Measurements from ENCODE around the gene LRIG1. TPM values are rescaled to one million over a fixed set of nuclear protein-coding genes. Genes with fewer than 3 reads are reported as not detected.

LRIG1 gene
- total RNA-seq, 5 donors from 2014 or later (not counting 1 experiment from before 2014, with no cell fraction given), result 33.5 to 49.8 (median 41.1) TPM

DNA sequence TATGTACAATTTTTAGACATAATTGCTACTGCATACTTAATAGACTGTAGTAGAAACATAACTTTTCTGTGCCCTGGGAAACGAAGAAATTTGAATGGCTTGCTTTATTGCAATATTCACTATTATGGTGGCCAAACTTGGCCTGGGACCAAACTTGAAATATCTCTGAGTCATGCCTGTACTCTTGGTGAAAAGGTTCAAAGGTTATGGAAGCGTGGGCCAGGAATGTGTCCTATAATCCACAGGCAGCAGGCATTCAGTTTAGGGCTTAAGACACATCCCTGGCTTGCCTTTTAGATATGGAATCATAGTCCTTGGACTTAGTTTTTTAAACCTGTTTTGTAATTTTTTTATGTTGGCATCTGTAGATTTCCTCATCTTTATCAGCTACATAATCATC is 124.3 kb downstream of the LRIG1 start:
- Histone ChIP-seq H3K9me3 (no peaks in the 10 kb centered on the region), H3K27ac (ENCODE audit: low read length) (no peak overlapping the region), H3K36me3 (ENCODE audit: control insufficient read depth in 2 of 2, extremely low read depth in 1 of 2, insufficient read depth in 1 of 2, low read length in 1 of 2) (peaks cover 14 to 68% of the 10 kb centered on the region in 2 donors), H3K4me3 (ENCODE audit: control insufficient read depth in 1 of 2, extremely low read depth in 1 of 2, low read length in 1 of 2) (no peak overlapping the region), H3K4me1 (ENCODE audit: control insufficient read depth in 1 of 2, extremely low read depth in 1 of 2, insufficient read depth in 2 of 2, low read length in 2 of 2) (peaks cover 0 to 14% of the 10 kb centered on the region in 2 experiments), H3K27me3 (replicated peaks in 1 of 2; ENCODE audit: control insufficient read depth in 2 of 2, extremely low read depth in 1 of 2, insufficient read depth in 2 of 2, low read length in 1 of 2) (no peaks in the 10 kb centered on the region)
- no peaks in the 10 kb centered on the region for H3K9me3 Mint-ChIP-seq
- H3K4me1 Mint-ChIP-seq, result peaks cover 11 to 32% (median 27%) of the 10 kb centered on the region in 3 donors
- no peak overlapping the region for H3K4me3 Mint-ChIP-seq
- WGBS (ENCODE audit: insufficient coverage), result 91% methylated on average over 1 of the region's 2 CpGs
- DNase-seq (no peak), ATAC-seq (replicated peaks in 1 of 4) (no peak)
- CTCF ChIA-PET, result interaction anchor here (0.7 to 2.3 kb wide), 4 partner anchors 17 to 117 kb away, joined by 3 to 29 read pairs (median 11); no protein-coding TSS in a partner anchor
- H3K27me3 Mint-ChIP-seq, result no peaks in the 10 kb centered on the region
- H3K27ac Mint-ChIP-seq, result peak overlapping the region; percentile 91 to 94
- peaks cover 70% of the 10 kb centered on the region for H3K36me3 Mint-ChIP-seq
- POLR2A ChIA-PET, result interaction anchor here in 1 of 2 donors (0.7 kb wide), 1 partner anchor 73 kb away, joined by 6 read pairs; no protein-coding TSS in a partner anchor

DNA sequence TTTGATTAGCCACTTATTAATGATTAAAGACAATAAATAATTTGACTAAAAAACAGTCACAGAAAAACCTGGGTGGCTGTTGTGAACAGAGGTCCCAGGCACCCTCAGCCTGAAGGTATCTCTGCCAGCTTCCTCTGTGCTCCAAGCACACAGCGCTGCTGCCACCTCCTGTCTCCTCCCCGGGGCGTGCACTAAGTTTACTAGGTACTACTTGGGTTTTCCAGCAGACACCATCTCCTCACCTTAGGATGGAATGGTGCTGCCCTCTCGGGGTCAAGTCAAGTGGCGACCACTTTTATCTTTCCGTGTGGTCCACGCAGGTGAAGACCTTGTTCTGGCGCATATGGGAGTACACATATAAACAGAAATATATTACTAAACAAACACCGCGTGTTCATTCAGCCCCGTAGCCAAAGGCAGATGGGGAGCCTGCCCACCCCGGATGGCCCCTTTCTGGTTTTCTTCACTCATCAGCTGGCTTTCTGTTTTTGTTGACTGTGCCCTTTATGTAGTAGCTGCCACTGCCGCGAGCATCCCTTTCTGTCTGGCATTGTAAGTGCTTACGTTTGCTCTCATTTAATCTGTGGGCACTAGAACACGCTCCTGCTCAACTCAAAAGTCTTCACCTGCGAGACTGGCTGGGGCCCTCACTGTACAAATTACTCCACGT is 128.0 kb downstream of the LRIG1 start:
- CTCF ChIA-PET, result interaction anchor here (0.7 to 1.6 kb wide), 7 partner anchors 9 to 119 kb away, joined by 3 to 9 read pairs (median 5); no protein-coding TSS in a partner anchor
- Histone ChIP-seq H3K4me1 (ENCODE audit: control insufficient read depth in 1 of 2, extremely low read depth in 1 of 2, insufficient read depth in 2 of 2, low read length in 2 of 2) (peaks cover 0 to 9% of the 10 kb centered on the region in 2 experiments), H3K27me3 (replicated peaks in 1 of 2; ENCODE audit: control insufficient read depth in 2 of 2, extremely low read depth in 1 of 2, insufficient read depth in 2 of 2, low read length in 1 of 2) (no peaks in the 10 kb centered on the region), H3K36me3 (ENCODE audit: control insufficient read depth in 2 of 2, extremely low read depth in 1 of 2, insufficient read depth in 1 of 2, low read length in 1 of 2) (peaks cover 7 to 45% of the 10 kb centered on the region in 2 donors), H3K4me3 (ENCODE audit: control insufficient read depth in 1 of 2, extremely low read depth in 1 of 2, low read length in 1 of 2) (no peak overlapping the region), H3K9me3 (no peaks in the 10 kb centered on the region), H3K27ac (ENCODE audit: low read length) (no peak overlapping the region)
- H3K27ac Mint-ChIP-seq, result peak overlapping the region; percentile 25 to 65
- DNase-seq, result peak; percentile 15 to 65 (median 44)
- no peaks in the 10 kb centered on the region for H3K9me3 Mint-ChIP-seq
- no peaks in the 10 kb centered on the region for H3K27me3 Mint-ChIP-seq
- POLR2A ChIA-PET, result no interaction called here
- peaks cover 54% of the 10 kb centered on the region for H3K36me3 Mint-ChIP-seq
- peak; percentile 45 to 68 (median 62) for ATAC-seq (replicated peaks in 1 of 4)
- WGBS (ENCODE audit: insufficient coverage), result 98% methylated on average over 10 of the region's 18 CpGs
- H3K4me3 Mint-ChIP-seq, result no peak overlapping the region
- H3K4me1 Mint-ChIP-seq, result peaks cover 3 to 32% (median 19%) of the 10 kb centered on the region in 3 donors

DNA sequence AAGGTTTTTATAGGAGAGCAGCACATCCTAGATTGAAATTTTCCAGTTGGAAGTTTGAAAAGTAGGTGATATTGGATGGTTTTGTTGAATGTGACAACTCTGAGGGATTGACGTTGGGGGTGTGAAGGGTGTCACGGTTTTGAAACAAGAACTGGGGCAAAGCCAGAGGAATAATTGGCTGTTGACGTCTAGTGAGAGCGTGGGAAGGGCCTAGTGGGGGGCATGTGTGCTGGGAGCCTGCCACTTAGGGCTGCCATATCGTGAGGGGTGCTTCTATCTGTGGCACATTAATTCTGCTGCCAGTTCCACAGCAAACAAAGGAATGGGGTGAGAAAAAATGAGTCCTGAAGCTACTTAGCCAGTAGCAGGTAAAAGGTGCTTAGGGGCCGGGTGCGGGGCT is 129.4 kb downstream of the LRIG1 start:
- peak overlapping the region; percentile 13 to 73 for H3K27ac Mint-ChIP-seq
- H3K27me3 ChIP-seq (replicated peaks in 1 of 2; ENCODE audit: control insufficient read depth in 2 of 2, extremely low read depth in 1 of 2, insufficient read depth in 2 of 2, low read length in 1 of 2), result no peaks in the 10 kb centered on the region
- ChIA-PET POLR2A (no interaction called here), CTCF (interaction anchor here (0.6 to 1.6 kb wide), 3 partner anchors 94 to 444 kb away, joined by 3 to 9 read pairs (median 3); no protein-coding TSS in a partner anchor)
- no peaks in the 10 kb centered on the region for H3K9me3 ChIP-seq
- peaks cover 45% of the 10 kb centered on the region for H3K36me3 Mint-ChIP-seq
- H3K4me3 ChIP-seq (ENCODE audit: control insufficient read depth in 1 of 2, extremely low read depth in 1 of 2, low read length in 1 of 2), result no peak overlapping the region
- no peaks in the 10 kb centered on the region for H3K27me3 Mint-ChIP-seq
- H3K4me3 Mint-ChIP-seq, result no peak overlapping the region
- no peak overlapping the region for H3K27ac ChIP-seq (ENCODE audit: low read length)
- H3K4me1 Mint-ChIP-seq, result peaks cover 0 to 19% (median 6%) of the 10 kb centered on the region in 3 donors
- ATAC-seq (replicated peaks in 1 of 4), result no peak
- no peaks in the 10 kb centered on the region for H3K9me3 Mint-ChIP-seq
- H3K36me3 ChIP-seq (ENCODE audit: control insufficient read depth in 2 of 2, extremely low read depth in 1 of 2, insufficient read depth in 1 of 2, low read length in 1 of 2), result peaks cover 7 to 33% of the 10 kb centered on the region in 2 donors
- WGBS (ENCODE audit: insufficient coverage), result 89% methylated on average over 7 of the region's 7 CpGs
- H3K4me1 ChIP-seq (ENCODE audit: control insufficient read depth in 1 of 2, extremely low read depth in 1 of 2, insufficient read depth in 2 of 2, low read length in 2 of 2), result no peaks in the 10 kb centered on the region
- no peak for DNase-seq

DNA sequence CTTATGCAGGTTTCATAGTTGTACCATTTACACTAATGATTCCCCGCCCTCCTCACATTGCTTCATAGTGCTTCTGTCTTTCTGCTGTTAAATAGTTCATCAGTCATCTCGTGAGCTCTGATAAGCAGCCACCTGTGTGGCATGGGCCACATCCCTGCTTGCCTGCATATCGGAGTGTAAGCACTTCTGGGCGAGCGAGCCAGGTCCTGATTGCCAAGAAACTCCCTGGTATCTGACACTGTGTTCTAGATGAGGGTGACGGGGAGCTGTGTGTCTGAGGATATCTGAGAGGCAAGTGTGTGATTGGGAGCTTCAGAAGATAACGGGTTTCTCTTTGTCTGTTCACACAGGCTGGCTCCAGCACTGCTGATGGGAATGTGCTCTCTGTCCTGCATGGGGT is 130.6 kb downstream of the LRIG1 start:
- Histone ChIP-seq H3K36me3 (ENCODE audit: control insufficient read depth in 2 of 2, extremely low read depth in 1 of 2, insufficient read depth in 1 of 2, low read length in 1 of 2) (peaks cover 7 to 21% of the 10 kb centered on the region in 2 donors), H3K27me3 (replicated peaks in 1 of 2; ENCODE audit: control insufficient read depth in 2 of 2, extremely low read depth in 1 of 2, insufficient read depth in 2 of 2, low read length in 1 of 2) (no peaks in the 10 kb centered on the region), H3K9me3 (no peaks in the 10 kb centered on the region), H3K4me3 (ENCODE audit: control insufficient read depth in 1 of 2, extremely low read depth in 1 of 2, low read length in 1 of 2) (no peak overlapping the region), H3K4me1 (ENCODE audit: control insufficient read depth in 1 of 2, extremely low read depth in 1 of 2, insufficient read depth in 2 of 2, low read length in 2 of 2) (no peaks in the 10 kb centered on the region), H3K27ac (ENCODE audit: low read length) (no peak overlapping the region)
- H3K9me3 Mint-ChIP-seq, result no peaks in the 10 kb centered on the region
- WGBS (ENCODE audit: insufficient coverage), result 98% methylated on average over 7 of the region's 7 CpGs
- ChIA-PET CTCF (interaction anchor here (0.5 to 1.0 kb wide), 2 partner anchors 93 to 453 kb away, joined by 3 read pairs; no protein-coding TSS in a partner anchor), POLR2A (no interaction called here)
- no peak overlapping the region for H3K4me3 Mint-ChIP-seq
- DNase-seq, result no peak
- no peak for ATAC-seq (replicated peaks in 1 of 4)
- H3K4me1 Mint-ChIP-seq, result peaks cover 0 to 14% (median 5%) of the 10 kb centered on the region in 3 donors
- no peaks in the 10 kb centered on the region for H3K27me3 Mint-ChIP-seq
- H3K27ac Mint-ChIP-seq, result peak overlapping the region; percentile 63 to 73
- peaks cover 36% of the 10 kb centered on the region for H3K36me3 Mint-ChIP-seq

DNA sequence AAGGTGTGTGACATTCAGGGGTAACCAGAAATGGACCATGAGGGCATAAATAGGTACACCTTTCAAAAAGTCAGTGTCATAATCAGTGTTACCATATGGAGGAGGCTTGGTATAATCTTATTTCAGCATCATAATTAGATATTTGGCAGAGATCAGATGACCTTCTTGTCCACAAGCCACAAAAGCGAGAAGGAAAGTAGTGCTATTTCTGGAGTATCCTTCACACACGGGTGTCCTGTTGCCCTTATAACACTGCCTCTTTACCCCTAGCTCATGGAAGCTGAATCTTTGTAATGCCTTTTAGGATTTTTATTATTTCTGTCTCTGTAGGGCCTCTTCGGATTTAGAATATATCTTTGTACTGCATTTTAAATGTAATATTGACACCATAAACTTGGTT is 132.8 kb downstream of the LRIG1 start:
- Histone ChIP-seq H3K4me1 (ENCODE audit: control insufficient read depth in 1 of 2, extremely low read depth in 1 of 2, insufficient read depth in 2 of 2, low read length in 2 of 2) (no peaks in the 10 kb centered on the region), H3K27me3 (replicated peaks in 1 of 2; ENCODE audit: control insufficient read depth in 2 of 2, extremely low read depth in 1 of 2, insufficient read depth in 2 of 2, low read length in 1 of 2) (no peaks in the 10 kb centered on the region), H3K9me3 (no peaks in the 10 kb centered on the region), H3K4me3 (ENCODE audit: control insufficient read depth in 1 of 2, extremely low read depth in 1 of 2, low read length in 1 of 2) (no peak overlapping the region), H3K27ac (ENCODE audit: low read length) (no peak overlapping the region), H3K36me3 (ENCODE audit: control insufficient read depth in 2 of 2, extremely low read depth in 1 of 2, insufficient read depth in 1 of 2, low read length in 1 of 2) (peaks cover 7 to 14% of the 10 kb centered on the region in 2 donors)
- Mint-ChIP-seq H3K4me3 (no peak overlapping the region), H3K27me3 (no peaks in the 10 kb centered on the region), H3K4me1 (peaks cover 0 to 14% (median 5%) of the 10 kb centered on the region in 3 donors), H3K9me3 (no peaks in the 10 kb centered on the region), H3K36me3 (peaks cover 24% of the 10 kb centered on the region), H3K27ac (peak overlapping the region in 1 of 2 donors; percentile 30)
- ATAC-seq (replicated peaks in 1 of 4) (no peak), DNase-seq (no peak)
- no CpG with 5 or more reads among the region's 3 CpGs for WGBS (ENCODE audit: insufficient coverage)
- CTCF ChIA-PET, result interaction anchor here in 1 of 2 donors (1.1 kb wide), 1 partner anchor 10 kb away, joined by 4 read pairs; no protein-coding TSS in a partner anchor
- POLR2A ChIA-PET, result no interaction called here

DNA sequence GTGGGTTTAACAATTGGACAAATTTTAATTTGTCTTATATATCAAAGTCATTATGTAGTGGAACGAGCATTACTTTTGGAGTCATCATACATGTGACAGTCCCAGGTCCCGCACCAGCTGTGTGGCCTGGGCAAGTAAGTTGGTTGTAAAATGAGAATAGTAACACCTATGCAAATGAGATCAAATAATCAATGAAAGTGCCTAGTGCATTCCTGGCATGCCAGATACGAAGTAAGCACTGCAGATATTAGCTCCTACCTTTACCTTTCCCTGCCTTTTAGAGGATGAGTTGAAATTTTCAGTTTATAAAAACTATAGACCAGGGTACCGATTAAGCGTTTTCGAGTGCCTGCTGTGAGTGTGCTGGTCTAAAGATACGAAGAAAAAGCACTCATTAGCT is 134.1 kb downstream of the LRIG1 start:
- POLR2A ChIA-PET, result interaction anchor here in 1 of 2 donors (0.7 kb wide), 1 partner anchor 24 kb away, joined by 3 read pairs; no protein-coding TSS in a partner anchor
- H3K27ac Mint-ChIP-seq, result peak overlapping the region in 1 of 2 donors; percentile 24
- H3K4me3 Mint-ChIP-seq, result no peak overlapping the region
- CTCF ChIA-PET, result no interaction called here
- no peaks in the 10 kb centered on the region for H3K9me3 ChIP-seq
- no peaks in the 10 kb centered on the region for H3K27me3 ChIP-seq (replicated peaks in 1 of 2; ENCODE audit: control insufficient read depth in 2 of 2, extremely low read depth in 1 of 2, insufficient read depth in 2 of 2, low read length in 1 of 2)
- H3K9me3 Mint-ChIP-seq, result no peaks in the 10 kb centered on the region
- WGBS (ENCODE audit: insufficient coverage), result no CpG with 5 or more reads among the region's 7 CpGs
- H3K4me1 ChIP-seq (ENCODE audit: control insufficient read depth in 1 of 2, extremely low read depth in 1 of 2, insufficient read depth in 2 of 2, low read length in 2 of 2), result no peaks in the 10 kb centered on the region
- H3K4me3 ChIP-seq (ENCODE audit: control insufficient read depth in 1 of 2, extremely low read depth in 1 of 2, low read length in 1 of 2), result no peak overlapping the region
- DNase-seq, result no peak
- peaks cover 31% of the 10 kb centered on the region for H3K36me3 Mint-ChIP-seq
- no peaks in the 10 kb centered on the region for H3K27me3 Mint-ChIP-seq
- H3K27ac ChIP-seq (ENCODE audit: low read length), result no peak overlapping the region
- ATAC-seq (replicated peaks in 1 of 4), result no peak
- H3K4me1 Mint-ChIP-seq, result peaks cover 0 to 9% (median 0%) of the 10 kb centered on the region in 3 donors
- peaks cover 7 to 12% of the 10 kb centered on the region in 2 donors for H3K36me3 ChIP-seq (ENCODE audit: control insufficient read depth in 2 of 2, extremely low read depth in 1 of 2, insufficient read depth in 1 of 2, low read length in 1 of 2)

All from T-cell (primary cell).